ENCODE measurements around the gene CPLANE2. TPM values are rescaled to one million over a fixed set of nuclear protein-coding genes. Genes with fewer than 3 reads are reported as not detected.

Gene CPLANE2
- total RNA-seq, 1 donor from 2014 or later, result 3.0 TPM

DNA sequence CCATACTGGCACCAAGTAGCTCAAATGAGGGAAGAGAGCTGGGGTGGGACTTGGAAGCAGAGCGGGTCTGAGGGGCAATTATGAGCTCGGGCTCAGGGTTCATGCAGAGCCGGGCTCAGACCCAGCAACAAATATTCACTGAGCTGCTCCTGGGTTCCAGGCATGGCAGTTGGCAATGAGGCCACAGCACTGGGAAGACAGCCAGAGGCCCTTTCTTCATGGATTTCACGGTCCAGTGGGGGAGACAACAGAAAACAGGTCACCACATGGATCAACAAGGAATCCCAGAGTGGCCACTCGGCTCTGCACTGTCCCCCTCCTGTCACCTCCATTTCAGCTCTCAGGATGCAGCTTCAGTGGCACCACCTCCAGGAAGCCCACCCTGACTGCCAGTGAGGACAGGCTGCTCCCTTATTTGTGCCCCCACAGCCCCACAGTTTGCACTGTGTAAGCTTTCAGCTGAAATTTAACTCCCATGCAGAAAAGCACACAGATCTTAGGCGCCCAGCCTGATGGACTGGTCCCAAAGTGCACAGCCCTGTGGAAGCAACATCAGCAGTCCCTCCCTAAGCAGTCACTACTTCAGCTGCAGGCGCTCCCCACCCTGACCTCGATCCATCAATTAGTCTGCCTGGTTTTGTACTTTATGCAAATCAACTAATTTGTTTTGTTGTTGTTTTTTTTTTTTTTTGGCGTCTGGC is 46.9 kb downstream of the CPLANE2 start:
- H3K4me3 Mint-ChIP-seq, result no peak overlapping the region
- Histone ChIP-seq H3K9me3 (ENCODE audit: low read depth) (no peaks in the 10 kb centered on the region), H3K4me2 (no peak overlapping the region), H3K27me3 (peaks cover 4% of the 10 kb centered on the region), H3K27ac (no peak overlapping the region), H4K20me1 (ENCODE audit: low read depth) (no peaks in the 10 kb centered on the region), H3F3A (ENCODE audit: low read depth) (peaks cover 9% of the 10 kb centered on the region), H3K9ac (no peak overlapping the region), H3K4me1 (no peaks in the 10 kb centered on the region), H3K4me3 (no peak overlapping the region), H3K36me3 (no peaks in the 10 kb centered on the region), H3K79me2 (ENCODE audit: low read depth) (no peaks in the 10 kb centered on the region), H2AFZ (replicated peaks) (no peak overlapping the region)
- TF ChIP-seq EZH2phosphoT487 (IDR thresholded peaks at IDR 0.05), result no peak
- TF ChIP-seq, protein P1, sequence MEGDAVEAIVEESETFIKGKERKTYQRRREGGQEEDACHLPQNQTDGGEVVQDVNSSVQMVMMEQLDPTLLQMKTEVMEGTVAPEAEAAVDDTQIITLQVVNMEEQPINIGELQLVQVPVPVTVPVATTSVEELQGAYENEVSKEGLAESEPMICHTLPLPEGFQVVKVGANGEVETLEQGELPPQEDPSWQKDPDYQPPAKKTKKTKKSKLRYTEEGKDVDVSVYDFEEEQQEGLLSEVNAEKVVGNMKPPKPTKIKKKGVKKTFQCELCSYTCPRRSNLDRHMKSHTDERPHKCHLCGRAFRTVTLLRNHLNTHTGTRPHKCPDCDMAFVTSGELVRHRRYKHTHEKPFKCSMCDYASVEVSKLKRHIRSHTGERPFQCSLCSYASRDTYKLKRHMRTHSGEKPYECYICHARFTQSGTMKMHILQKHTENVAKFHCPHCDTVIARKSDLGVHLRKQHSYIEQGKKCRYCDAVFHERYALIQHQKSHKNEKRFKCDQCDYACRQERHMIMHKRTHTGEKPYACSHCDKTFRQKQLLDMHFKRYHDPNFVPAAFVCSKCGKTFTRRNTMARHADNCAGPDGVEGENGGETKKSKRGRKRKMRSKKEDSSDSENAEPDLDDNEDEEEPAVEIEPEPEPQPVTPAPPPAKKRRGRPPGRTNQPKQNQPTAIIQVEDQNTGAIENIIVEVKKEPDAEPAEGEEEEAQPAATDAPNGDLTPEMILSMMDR (IDR thresholded peaks at IDR 0.05), result no peak
- no peak for TF ChIP-seq EZH2 (IDR thresholded peaks at IDR 0.05)
- H3K9me3 Mint-ChIP-seq, result no peaks in the 10 kb centered on the region
- peaks cover 10% of the 10 kb centered on the region for H3K27me3 Mint-ChIP-seq (ENCODE audit: insufficient read depth, low read depth)
- no peak overlapping the region for H3K27ac Mint-ChIP-seq
- H3K4me1 Mint-ChIP-seq, result peaks cover 22% of the 10 kb centered on the region
- no peak for DNase-seq (ENCODE audit: low spot score)
- no peaks in the 10 kb centered on the region for H3K36me3 Mint-ChIP-seq

DNA sequence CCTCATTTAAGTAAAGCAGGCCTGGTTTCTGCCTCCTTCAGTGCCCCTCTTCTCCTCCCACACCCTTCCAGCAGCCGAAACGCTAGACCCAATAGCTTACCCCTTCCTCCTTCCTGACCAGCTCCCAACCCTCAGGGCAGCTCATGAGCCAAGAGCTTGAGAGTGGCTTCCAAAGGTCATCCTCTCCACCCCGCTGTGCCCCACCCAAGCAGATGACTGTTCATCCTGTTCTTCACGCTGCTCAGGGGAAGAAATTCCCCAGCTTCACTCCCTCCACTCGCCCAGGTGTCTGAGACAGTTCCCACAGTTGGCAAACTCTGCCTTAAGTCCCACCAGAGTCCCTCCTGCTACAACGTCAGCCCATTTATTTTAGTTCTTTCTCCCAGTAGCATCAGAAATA is 48.0 kb downstream of the CPLANE2 start:
- Mint-ChIP-seq H3K27ac (peak overlapping the region; percentile 67), H3K27me3 (ENCODE audit: insufficient read depth, low read depth) (peaks cover 12% of the 10 kb centered on the region), H3K4me1 (peaks cover 22% of the 10 kb centered on the region), H3K9me3 (no peaks in the 10 kb centered on the region), H3K4me3 (peak overlapping the region; percentile 28), H3K36me3 (no peaks in the 10 kb centered on the region)
- H2AFZ ChIP-seq (replicated peaks), result no peak overlapping the region
- peaks cover 4% of the 10 kb centered on the region for H3K27me3 ChIP-seq
- TF ChIP-seq, protein P1 (IDR thresholded peaks at IDR 0.05), result no peak
- TF ChIP-seq EZH2 (IDR thresholded peaks at IDR 0.05) (no peak), EZH2phosphoT487 (IDR thresholded peaks at IDR 0.05) (no peak)
- H3K4me1 ChIP-seq, result no peaks in the 10 kb centered on the region
- H3K9ac ChIP-seq, result no peak overlapping the region
- no peaks in the 10 kb centered on the region for H3K9me3 ChIP-seq (ENCODE audit: low read depth)
- no peak overlapping the region for H3K4me2 ChIP-seq
- H3K4me3 ChIP-seq, result no peak overlapping the region
- no peaks in the 10 kb centered on the region for H4K20me1 ChIP-seq (ENCODE audit: low read depth)
- no peaks in the 10 kb centered on the region for H3K36me3 ChIP-seq
- H3F3A ChIP-seq (ENCODE audit: low read depth), result peaks cover 9% of the 10 kb centered on the region
- no peak for DNase-seq (ENCODE audit: low spot score)
- H3K79me2 ChIP-seq (ENCODE audit: low read depth), result no peaks in the 10 kb centered on the region
- no peak overlapping the region for H3K27ac ChIP-seq

DNA sequence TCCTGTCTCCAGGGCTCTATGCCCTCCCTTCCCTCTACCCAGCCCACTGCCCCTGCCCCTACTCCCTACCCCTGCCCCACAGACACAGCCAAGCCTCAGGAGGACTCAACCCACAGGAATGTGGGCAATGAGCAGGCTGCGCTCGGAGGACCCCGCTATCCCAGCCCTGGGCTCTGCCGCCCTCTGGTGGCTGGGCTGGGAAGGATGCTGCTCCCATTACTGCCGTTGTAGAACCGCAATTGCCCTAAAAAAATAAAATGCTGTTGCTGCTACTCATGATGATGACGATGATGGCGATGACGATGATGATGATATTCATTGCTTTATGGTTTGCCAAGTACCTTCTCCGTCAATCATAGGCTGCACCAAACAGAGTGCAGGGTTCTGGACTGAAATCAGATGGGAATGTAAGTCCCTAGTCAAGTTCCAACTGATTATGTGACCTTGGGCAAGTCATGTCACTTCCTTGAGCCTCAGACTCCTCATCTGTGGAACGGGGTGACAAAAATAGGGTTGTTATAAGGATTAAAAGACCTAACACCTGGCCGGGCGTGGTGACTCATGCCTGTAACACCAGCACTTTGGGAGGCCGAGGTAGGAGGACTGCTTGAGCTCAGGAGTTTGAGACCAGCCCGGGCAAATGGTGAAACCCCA is 49.1 kb downstream of the CPLANE2 start:
- Histone ChIP-seq H3K36me3 (no peaks in the 10 kb centered on the region), H3K9ac (no peak overlapping the region), H3K4me3 (no peak overlapping the region), H3K9me3 (ENCODE audit: low read depth) (no peaks in the 10 kb centered on the region), H3K27me3 (peaks cover 4% of the 10 kb centered on the region), H3F3A (ENCODE audit: low read depth) (peaks cover 9% of the 10 kb centered on the region), H3K79me2 (ENCODE audit: low read depth) (no peaks in the 10 kb centered on the region), H3K4me2 (no peak overlapping the region), H4K20me1 (ENCODE audit: low read depth) (no peaks in the 10 kb centered on the region), H2AFZ (replicated peaks) (no peak overlapping the region), H3K4me1 (no peaks in the 10 kb centered on the region), H3K27ac (no peak overlapping the region)
- Mint-ChIP-seq H3K36me3 (no peaks in the 10 kb centered on the region), H3K9me3 (no peaks in the 10 kb centered on the region), H3K27me3 (ENCODE audit: insufficient read depth, low read depth) (peaks cover 14% of the 10 kb centered on the region), H3K4me1 (peaks cover 26% of the 10 kb centered on the region), H3K27ac (no peak overlapping the region), H3K4me3 (no peak overlapping the region)
- DNase-seq (ENCODE audit: low spot score), result peak; percentile 81
- TF ChIP-seq EZH2 (IDR thresholded peaks at IDR 0.05), result no peak
- TF ChIP-seq, protein P1 (IDR thresholded peaks at IDR 0.05), result peak; percentile 100

Measured in neural progenitor cell (in vitro differentiated cells).